ENCODE measurements around the gene ERC1.

ERC1 gene

DNA sequence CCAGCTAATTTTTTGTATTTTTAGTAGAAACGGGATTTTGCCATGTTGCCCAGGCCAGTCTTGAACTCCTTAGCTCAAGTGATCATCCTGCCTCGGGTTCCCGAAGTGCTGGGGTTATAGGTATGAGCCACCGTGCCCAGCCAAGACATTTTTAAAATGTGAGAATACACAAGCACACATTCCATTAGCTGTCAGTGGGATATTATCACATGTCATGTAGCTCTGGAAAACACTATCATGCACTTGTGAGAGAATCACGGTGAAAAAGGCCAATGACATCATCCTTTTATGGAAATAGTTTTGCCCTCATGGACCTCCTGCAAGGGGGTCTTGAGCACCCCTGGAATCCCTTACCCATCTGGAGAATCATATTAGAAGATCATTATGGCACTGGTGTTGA lies 28.3 kb downstream of the ERC1 start:
- Histone ChIP-seq H3K27me3 (ENCODE audit: insufficient read depth, poor library complexity, severe bottlenecking) (no peaks in the 10 kb centered on the region), H3K36me3 (ENCODE audit: low read depth) (peaks cover 20% of the 10 kb centered on the region), H3K4me3 (ENCODE audit: severe bottlenecking) (no peak overlapping the region), H3K27ac (ENCODE audit: poor library complexity, severe bottlenecking) (no peak overlapping the region), H3K4me1 (ENCODE audit: insufficient read depth, poor library complexity, severe bottlenecking) (peaks cover 11% of the 10 kb centered on the region), H3K9me3 (ENCODE audit: severe bottlenecking) (no peaks in the 10 kb centered on the region)
- no peak for ATAC-seq (ENCODE audit: low read depth)
- DNase-seq (ENCODE audit: low spot score), result no peak
- TF ChIP-seq, protein P1, sequence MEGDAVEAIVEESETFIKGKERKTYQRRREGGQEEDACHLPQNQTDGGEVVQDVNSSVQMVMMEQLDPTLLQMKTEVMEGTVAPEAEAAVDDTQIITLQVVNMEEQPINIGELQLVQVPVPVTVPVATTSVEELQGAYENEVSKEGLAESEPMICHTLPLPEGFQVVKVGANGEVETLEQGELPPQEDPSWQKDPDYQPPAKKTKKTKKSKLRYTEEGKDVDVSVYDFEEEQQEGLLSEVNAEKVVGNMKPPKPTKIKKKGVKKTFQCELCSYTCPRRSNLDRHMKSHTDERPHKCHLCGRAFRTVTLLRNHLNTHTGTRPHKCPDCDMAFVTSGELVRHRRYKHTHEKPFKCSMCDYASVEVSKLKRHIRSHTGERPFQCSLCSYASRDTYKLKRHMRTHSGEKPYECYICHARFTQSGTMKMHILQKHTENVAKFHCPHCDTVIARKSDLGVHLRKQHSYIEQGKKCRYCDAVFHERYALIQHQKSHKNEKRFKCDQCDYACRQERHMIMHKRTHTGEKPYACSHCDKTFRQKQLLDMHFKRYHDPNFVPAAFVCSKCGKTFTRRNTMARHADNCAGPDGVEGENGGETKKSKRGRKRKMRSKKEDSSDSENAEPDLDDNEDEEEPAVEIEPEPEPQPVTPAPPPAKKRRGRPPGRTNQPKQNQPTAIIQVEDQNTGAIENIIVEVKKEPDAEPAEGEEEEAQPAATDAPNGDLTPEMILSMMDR (IDR thresholded peaks at IDR 0.05; ENCODE audit: poor library complexity, severe bottlenecking), result no peak

DNA sequence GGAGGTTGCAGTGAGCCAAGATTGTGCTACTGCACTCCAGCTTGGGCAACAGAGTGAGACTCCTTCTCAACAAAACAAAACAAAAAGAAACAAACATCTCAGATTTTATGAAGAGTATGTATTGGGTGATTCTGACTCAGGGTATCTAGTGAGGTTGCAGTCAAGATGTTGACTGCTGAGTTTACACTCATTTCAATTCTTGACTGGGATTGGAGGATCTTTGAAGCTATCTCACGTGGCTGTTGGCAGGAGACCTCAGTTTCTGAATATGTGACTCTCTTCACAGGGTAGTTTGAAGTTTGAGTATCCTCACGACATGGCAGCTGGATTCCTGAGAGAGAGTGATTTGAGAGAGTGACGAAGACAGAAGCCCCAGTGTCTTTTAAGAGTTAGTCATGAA lies 29.4 kb downstream of the ERC1 start:
- Histone ChIP-seq H3K36me3 (ENCODE audit: low read depth) (peaks cover 20% of the 10 kb centered on the region), H3K27me3 (ENCODE audit: insufficient read depth, poor library complexity, severe bottlenecking) (no peaks in the 10 kb centered on the region), H3K9me3 (ENCODE audit: severe bottlenecking) (no peaks in the 10 kb centered on the region), H3K27ac (ENCODE audit: poor library complexity, severe bottlenecking) (no peak overlapping the region), H3K4me3 (ENCODE audit: severe bottlenecking) (no peak overlapping the region), H3K4me1 (ENCODE audit: insufficient read depth, poor library complexity, severe bottlenecking) (peaks cover 3% of the 10 kb centered on the region)
- no peak for DNase-seq (ENCODE audit: low spot score)
- ATAC-seq (ENCODE audit: low read depth), result no peak
- TF ChIP-seq, protein P1 (IDR thresholded peaks at IDR 0.05; ENCODE audit: poor library complexity, severe bottlenecking), result no peak

DNA sequence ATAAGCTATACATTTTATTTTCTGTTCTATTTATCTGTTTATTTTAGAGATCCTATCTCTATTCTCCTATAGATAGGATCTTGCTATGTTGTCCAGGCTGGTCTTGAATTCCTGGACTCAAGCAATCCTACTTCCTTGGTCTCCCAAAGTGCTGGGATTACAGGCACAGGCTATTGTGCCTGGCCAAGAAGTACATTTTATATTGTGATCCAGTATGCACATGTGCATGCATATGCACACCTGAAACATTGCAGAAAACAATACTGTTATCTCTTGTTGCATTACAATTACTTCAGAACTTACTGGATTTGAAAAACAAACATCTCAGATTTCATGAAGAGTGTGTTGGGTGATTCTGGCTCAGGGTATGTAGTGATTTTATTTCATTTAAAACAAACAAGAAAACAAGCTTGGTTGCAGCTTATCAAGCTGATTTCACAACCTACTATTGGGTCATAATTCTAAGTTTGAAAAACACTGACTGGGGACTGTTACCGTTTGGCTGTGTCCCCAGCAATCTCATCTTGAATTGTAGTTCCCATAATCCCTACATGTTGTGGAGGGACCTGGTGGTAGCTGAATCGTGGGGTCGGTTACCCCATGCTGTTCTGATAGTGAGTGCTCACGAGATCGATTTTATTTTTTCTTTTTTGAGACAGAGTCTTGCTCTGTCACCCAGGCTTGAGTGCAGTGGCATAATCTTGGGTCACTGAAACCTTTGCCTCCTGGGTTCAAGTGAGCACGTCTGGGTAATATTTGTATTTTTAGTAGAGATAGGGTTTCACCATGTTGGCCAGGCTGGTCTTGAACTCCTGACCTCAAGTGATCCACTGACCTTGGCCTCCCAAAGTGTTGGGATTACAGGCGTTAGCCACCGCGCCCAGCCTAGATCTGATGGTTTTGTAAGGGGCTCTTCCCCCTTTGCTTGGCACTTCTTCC lies 31.3 kb downstream of the ERC1 start:
- H3K36me3 ChIP-seq (ENCODE audit: low read depth), result peaks cover 35% of the 10 kb centered on the region
- ATAC-seq (ENCODE audit: low read depth), result no peak

DNA sequence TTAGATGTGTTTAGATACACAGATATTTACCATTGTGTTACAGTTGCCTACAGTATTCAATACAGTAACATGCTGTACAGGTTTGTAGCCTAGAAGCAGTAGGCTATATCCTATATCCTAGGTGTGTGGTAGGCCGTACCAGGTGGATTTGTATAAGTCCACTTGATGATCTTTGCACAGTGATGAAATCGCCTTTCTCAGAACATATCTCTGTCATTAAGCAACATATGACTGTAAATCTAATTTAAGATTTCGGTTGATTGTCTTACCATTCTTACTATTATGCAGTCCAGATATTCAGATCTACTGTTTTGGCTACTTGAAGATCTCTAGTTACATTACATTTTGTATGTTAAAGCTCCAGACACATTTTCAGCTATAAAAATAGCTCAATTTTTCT lies 39.8 kb downstream of the ERC1 start:
- TF ChIP-seq, protein P1 (IDR thresholded peaks at IDR 0.05; ENCODE audit: poor library complexity, severe bottlenecking), result no peak
- no peak; the same call in 2 of the 3 replicates for ATAC-seq (ENCODE audit: low read depth)
- Histone ChIP-seq H3K9me3 (ENCODE audit: severe bottlenecking) (no peaks in the 10 kb centered on the region), H3K36me3 (ENCODE audit: low read depth) (peaks cover 76% of the 10 kb centered on the region), H3K4me1 (ENCODE audit: insufficient read depth, poor library complexity, severe bottlenecking) (no peaks in the 10 kb centered on the region), H3K27ac (ENCODE audit: poor library complexity, severe bottlenecking) (no peak overlapping the region), H3K4me3 (ENCODE audit: severe bottlenecking) (no peak overlapping the region), H3K27me3 (ENCODE audit: insufficient read depth, poor library complexity, severe bottlenecking) (no peaks in the 10 kb centered on the region)
- no peak for DNase-seq (ENCODE audit: low spot score)

More for the DNA sequence above, 31.3 kb downstream of the ERC1 start:
- H3K4me1 ChIP-seq (ENCODE audit: insufficient read depth, poor library complexity, severe bottlenecking), result no peaks in the 10 kb centered on the region
- TF ChIP-seq, protein P1 (IDR thresholded peaks at IDR 0.05; ENCODE audit: poor library complexity, severe bottlenecking), result no peak
- no peak overlapping the region for H3K27ac ChIP-seq (ENCODE audit: poor library complexity, severe bottlenecking)
- H3K9me3 ChIP-seq (ENCODE audit: severe bottlenecking), result no peaks in the 10 kb centered on the region
- H3K27me3 ChIP-seq (ENCODE audit: insufficient read depth, poor library complexity, severe bottlenecking), result no peaks in the 10 kb centered on the region
- no peak overlapping the region for H3K4me3 ChIP-seq (ENCODE audit: severe bottlenecking)
- DNase-seq (ENCODE audit: low spot score), result no peak

DNA sequence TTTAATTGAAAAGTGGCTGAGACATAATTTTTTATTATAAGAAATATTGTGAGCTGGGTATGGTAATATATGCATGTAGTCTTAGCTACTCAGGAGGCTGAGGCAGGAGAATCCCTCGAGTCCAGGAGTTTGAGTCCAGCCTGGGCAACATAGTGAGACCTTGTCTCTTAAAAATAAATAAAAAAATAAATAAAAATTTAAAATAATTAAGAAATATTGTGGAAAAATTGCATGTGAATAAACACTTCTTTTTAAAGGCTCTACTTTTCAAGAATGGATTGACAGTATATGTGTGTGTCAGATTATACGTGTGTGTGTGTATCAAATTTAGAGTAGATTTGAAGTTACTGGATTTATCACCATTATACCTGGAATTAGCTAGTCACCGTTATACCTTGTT lies 43.2 kb downstream of the ERC1 start:
- ATAC-seq (ENCODE audit: low read depth) (no peak), DNase-seq (ENCODE audit: low spot score) (no peak)
- Histone ChIP-seq H3K4me1 (ENCODE audit: insufficient read depth, poor library complexity, severe bottlenecking) (no peaks in the 10 kb centered on the region), H3K4me3 (ENCODE audit: severe bottlenecking) (no peak overlapping the region), H3K36me3 (ENCODE audit: low read depth) (peaks cover 58% of the 10 kb centered on the region), H3K27ac (ENCODE audit: poor library complexity, severe bottlenecking) (no peak overlapping the region), H3K27me3 (ENCODE audit: insufficient read depth, poor library complexity, severe bottlenecking) (no peaks in the 10 kb centered on the region), H3K9me3 (ENCODE audit: severe bottlenecking) (no peaks in the 10 kb centered on the region)
- TF ChIP-seq, protein P1 (IDR thresholded peaks at IDR 0.05; ENCODE audit: poor library complexity, severe bottlenecking), result no peak

All from RWPE2 (cell line).